ENCODE measurements around the gene SRXN1. TPM values are rescaled to one million over a fixed set of nuclear protein-coding genes. Genes with fewer than 3 reads are reported as not detected.

SRXN1 gene
- total and polyA plus RNA-seq, 9 of the 15 experiments (the other 6 are each of a cell fraction or from before 2014, with no cell fraction given): 6.8 to 36.4 (median 21.6) TPM

DNA sequence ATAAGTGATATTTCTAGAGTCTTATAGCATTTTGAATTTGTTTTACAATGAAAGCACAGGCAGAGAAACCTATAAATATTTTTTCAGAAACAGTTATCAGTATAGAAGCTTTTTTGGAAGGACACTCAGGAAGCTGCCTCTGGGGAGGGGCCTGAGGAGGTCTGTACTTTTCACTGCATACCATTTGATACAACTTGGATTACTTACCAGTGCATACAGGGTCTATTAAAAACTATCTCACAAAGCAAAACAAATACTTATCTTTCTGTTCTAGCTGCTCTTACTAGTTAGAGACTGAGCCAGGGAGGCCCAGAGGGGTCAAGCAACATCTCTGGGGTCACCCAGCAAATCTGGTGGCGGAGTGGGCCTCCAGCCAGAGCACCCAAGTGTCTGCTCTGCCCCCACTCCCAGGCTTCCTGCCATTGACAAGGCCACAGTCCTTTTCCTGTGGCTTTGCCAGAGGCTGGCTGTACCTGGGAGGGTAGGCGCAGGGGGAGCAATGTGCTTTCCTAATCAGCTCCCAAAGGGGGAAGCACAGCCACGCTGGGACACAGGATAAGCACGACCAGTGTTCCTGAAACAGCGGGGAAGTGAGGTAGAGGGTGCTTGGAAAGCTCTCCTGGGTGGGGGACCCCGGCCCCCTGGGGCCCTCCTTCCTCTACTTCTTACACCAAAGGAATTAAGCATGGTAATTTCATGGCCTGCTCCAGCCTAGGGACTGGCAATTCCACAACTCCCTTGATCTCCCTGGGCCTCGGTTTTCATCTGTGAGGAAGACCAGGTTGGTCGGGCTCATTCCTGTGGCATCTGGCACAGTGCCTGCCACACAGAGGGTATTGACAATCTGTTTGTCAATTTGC lies 50.7 kb downstream of the SRXN1 start:
- no peaks in the 10 kb centered on the region for H3K9me1 ChIP-seq (ENCODE audit: control insufficient read depth, insufficient read depth, low read length)
- in situ Hi-C loops (cut with MboI): no loop called here
- no peaks in the 10 kb centered on the region for H4K20me1 ChIP-seq (replicated peaks; ENCODE audit: control insufficient read depth, insufficient read depth, low read length)
- no peaks in the 10 kb centered on the region for H3K9me3 ChIP-seq (replicated peaks; ENCODE audit: control insufficient read depth, insufficient read depth, low read depth, low read length)
- BruUV-seq (replicated peaks): no TSS peak
- H3K27ac ChIP-seq (ENCODE audit: extremely low read depth, low read depth, low read length): no peak overlapping the region
- ChIA-PET POLR2A (interaction anchor here (0.6 kb wide), 1 partner anchor 207 kb away, joined by 3 read pairs; no protein-coding TSS in a partner anchor), CTCF (ENCODE audit: low intra/inter-chr PET ratio) (no interaction called here)
- ATAC-seq: no peak
- no peak overlapping the region for H3K4me3 ChIP-seq
- no peaks in the 10 kb centered on the region for H3K27me3 ChIP-seq (ENCODE audit: control insufficient read depth in 2 of 2, insufficient read depth in 2 of 2, low read length in 2 of 2)
- no peak for FAIRE-seq
- H3K4me2 ChIP-seq (ENCODE audit: insufficient read depth, low read length): no peak overlapping the region
- no peak overlapping the region for H2AFZ ChIP-seq (ENCODE audit: low read depth, low read length)
- H3K9ac ChIP-seq (ENCODE audit: insufficient read depth in 1 of 2, low read depth in 2 of 2, low read length in 2 of 2): peak overlapping the region in 1 of 2 experiments; percentile 20; a peak in 2 of 4 replicates
- no peaks in the 10 kb centered on the region for H3K36me3 ChIP-seq (ENCODE audit: control insufficient read depth, insufficient read depth, low read length)
- no peak for TF ChIP-seq ELF1 (tag; IDR thresholded peaks at IDR 0.05)
- no peak for TF ChIP-seq ZFPM2 (CRISPR knock-in tag; IDR thresholded peaks at IDR 0.05)
- TF ChIP-seq NFIC (IDR thresholded peaks at IDR 0.05): no peak
- no peak for TF ChIP-seq TARDBP (IDR thresholded peaks at IDR 0.05)
- TF ChIP-seq BCOR (IDR thresholded peaks at IDR 0.05): peak; percentile 49
- no peak for TF ChIP-seq SMC3 (conservative IDR thresholded peaks at IDR 0.05; ENCODE audit: insufficient read depth, low read depth, low read length)
- TF ChIP-seq, protein P1, sequence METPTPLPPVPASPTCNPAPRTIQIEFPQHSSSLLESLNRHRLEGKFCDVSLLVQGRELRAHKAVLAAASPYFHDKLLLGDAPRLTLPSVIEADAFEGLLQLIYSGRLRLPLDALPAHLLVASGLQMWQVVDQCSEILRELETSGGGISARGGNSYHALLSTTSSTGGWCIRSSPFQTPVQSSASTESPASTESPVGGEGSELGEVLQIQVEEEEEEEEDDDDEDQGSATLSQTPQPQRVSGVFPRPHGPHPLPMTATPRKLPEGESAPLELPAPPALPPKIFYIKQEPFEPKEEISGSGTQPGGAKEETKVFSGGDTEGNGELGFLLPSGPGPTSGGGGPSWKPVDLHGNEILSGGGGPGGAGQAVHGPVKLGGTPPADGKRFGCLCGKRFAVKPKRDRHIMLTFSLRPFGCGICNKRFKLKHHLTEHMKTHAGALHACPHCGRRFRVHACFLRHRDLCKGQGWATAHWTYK (CRISPR knock-in tag; IDR thresholded peaks at IDR 0.05): no peak
- TF ChIP-seq YBX1 (IDR thresholded peaks at IDR 0.05): no peak
- peak; percentile 59 for TF ChIP-seq ZFP36 (IDR thresholded peaks at IDR 0.05; ENCODE audit: low read depth, low read length, partially characterized antibody)
- TF ChIP-seq KDM1A (IDR thresholded peaks at IDR 0.05): 0 out of 4 replicates have a peak, but pooled peaks of 1 of the 2 experiments have one; percentile 9
- no peak for TF ChIP-seq NR2C2 (CRISPR knock-in tag; IDR thresholded peaks at IDR 0.05)
- TF ChIP-seq NR2C2 (tag; IDR thresholded peaks at IDR 0.05): no peak
- TF ChIP-seq SLC30A9 (CRISPR knock-in tag; IDR thresholded peaks at IDR 0.05): no peak
- no peak for TF ChIP-seq ZNF764 (CRISPR knock-in tag; IDR thresholded peaks at IDR 0.05; ENCODE audit: low read depth)
- TF ChIP-seq SUPT5H (IDR thresholded peaks at IDR 0.05): no peak
- intact Hi-C loops (cut with micrococcal nuclease): no loop called here
- DNase-seq (ENCODE audit: extremely low read depth in 1 of 4, low spot score in 3 of 4): no peak
- 41% methylated on average over 6 of the region's 8 CpGs for WGBS (ENCODE audit: insufficient coverage, low coverage, missing lambda C conversion rate)
- peaks cover 0 to 18% of the 10 kb centered on the region in 2 experiments; a peak in 2 of 5 replicates for H3K4me1 ChIP-seq (replicated peaks in 1 of 2; ENCODE audit: control insufficient read depth in 2 of 2, insufficient read depth in 2 of 2, low read length in 2 of 2)
- H3K79me2 ChIP-seq (ENCODE audit: control insufficient read depth, insufficient read depth, low read length): no peaks in the 10 kb centered on the region

Measured in K562 (cell line).